Effector CD4-positive, alpha-beta T cell (primary cell): ENCODE measurements around the gene ZNF587.
"Not testable (repeated sequence)": the region's sequence is repeated elsewhere in the genome, so short reads cannot be mapped to it uniquely, and the experiment has no call there.

Source experiments
- DNase-seq: peaks from one replicate; pipeline ENCODE4 v3.0.0-alpha.2; 2020

Gene ZNF587

GRCh38 chr19:57823155-57823554 lies 26.5 kb upstream of the ZNF587 start:
- not testable (repeated sequence) for DNase-seq

GRCh38 chr19:57823608-57824007 lies 26.1 kb upstream of the ZNF587 start:
- DNase-seq: not testable (repeated sequence)

- no peak for DNase-seq
These were observed 24.1 kb upstream of the ZNF587 start for GRCh38 chr19:57825511-57825910.

- no peak for DNase-seq
These were observed 20.3 kb upstream of the ZNF587 start for GRCh38 chr19:57829316-57829715.

GRCh38 chr19:57830071-57830602 lies 19.5 kb upstream of the ZNF587 start, which contains the start of gene ZNF587B:
Gene ZNF587B, plus strand, starts transcription at chr19:57830299. Its CDS starts 230 bp downstream, at chr19:57830529.
- DNase-seq: peak; percentile 17

GRCh38 chr19:57836991-57837390 lies 12.7 kb upstream of the ZNF587 start:
- not testable (repeated sequence) for DNase-seq

GRCh38 chr19:57838622-57839191 lies 11.0 kb upstream of the ZNF587 start:
- DNase-seq: not testable (repeated sequence)

- no peak for DNase-seq
These were observed 8.4 kb upstream of the ZNF587 start for GRCh38 chr19:57841122-57841763.

GRCh38 chr19:57847164-57847563 lies 2.5 kb upstream of the ZNF587 start:
- DNase-seq: not testable (repeated sequence)

- DNase-seq: not testable (repeated sequence)
These were observed 445 bp upstream of the ZNF587 start for GRCh38 chr19:57849162-57849665.

GRCh38 chr19:57850553-57851017 lies 926 bp downstream of the ZNF587 start:
- no peak for DNase-seq

- DNase-seq: not testable (repeated sequence)
These were observed 2.3 kb downstream of the ZNF587 start for GRCh38 chr19:57851812-57852603.

- DNase-seq: not testable (repeated sequence)
These were observed 4.5 kb downstream of the ZNF587 start for GRCh38 chr19:57854117-57854516.

GRCh38 chr19:57862351-57862750 lies 12.7 kb downstream of the ZNF587 start:
- DNase-seq: not testable (repeated sequence)

GRCh38 chr19:57867868-57868492 lies 18.3 kb downstream of the ZNF587 start:
- DNase-seq: no peak

GRCh38 chr19:57869655-57870054 lies 20.0 kb downstream of the ZNF587 start:
- DNase-seq: not testable (repeated sequence)

- no peak for DNase-seq
These were observed 20.6 kb downstream of the ZNF587 start for GRCh38 chr19:57870225-57870624.

- DNase-seq: no peak
These were observed 22.8 kb downstream of the ZNF587 start for GRCh38 chr19:57872450-57872849.

GRCh38 chr19:57873883-57874799 lies 24.5 kb downstream of the ZNF587 start:
- DNase-seq: not testable (repeated sequence)

- no peak for DNase-seq
These were observed 36.4 kb downstream of the ZNF587 start for GRCh38 chr19:57886046-57886445.

- no peak for DNase-seq
These were observed 37.7 kb downstream of the ZNF587 start for GRCh38 chr19:57887195-57887941.
